GM19025 (cell line): ENCODE data around the gene CCDC7.
"Not testable (repeated sequence)": the region's sequence is repeated elsewhere in the genome, so short reads cannot be mapped to it uniquely, and the experiment has no call there.

ENCODE experiments used
- ATAC-seq: cut with Tn5 transposase; IDR thresholded peaks from one replicate; pipeline ENCODE4 v1.9.1; 2021; ENCODE audit warnings: mild to moderate bottlenecking, low read depth, moderate library complexity; ENCODE audit not compliant: unreplicated experiment

Gene CCDC7

DNA sequence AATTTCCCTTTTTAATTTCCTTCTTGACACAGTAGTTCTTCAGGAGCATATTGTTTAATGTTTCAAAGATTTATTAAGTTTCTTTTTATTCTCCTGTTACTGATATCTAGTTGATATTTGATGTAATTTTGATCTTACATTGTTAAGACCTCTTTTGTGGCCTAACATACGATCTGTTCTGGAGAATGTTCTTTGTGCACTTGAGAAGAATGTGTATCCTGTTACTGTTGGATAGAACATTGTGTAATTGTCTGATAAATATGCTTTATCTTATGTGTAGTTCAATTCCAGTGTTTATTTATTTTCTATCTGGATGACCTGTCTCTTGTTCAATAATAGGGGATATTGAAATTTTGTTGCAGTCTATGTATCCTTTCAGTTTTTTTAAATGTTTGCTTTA is 405.4 kb downstream of the CCDC7 start:
- no peak for ATAC-seq

- ATAC-seq: no peak
These were observed 408.5 kb downstream of the CCDC7 start for GRCh38 chr10:32854435-32854834.

DNA sequence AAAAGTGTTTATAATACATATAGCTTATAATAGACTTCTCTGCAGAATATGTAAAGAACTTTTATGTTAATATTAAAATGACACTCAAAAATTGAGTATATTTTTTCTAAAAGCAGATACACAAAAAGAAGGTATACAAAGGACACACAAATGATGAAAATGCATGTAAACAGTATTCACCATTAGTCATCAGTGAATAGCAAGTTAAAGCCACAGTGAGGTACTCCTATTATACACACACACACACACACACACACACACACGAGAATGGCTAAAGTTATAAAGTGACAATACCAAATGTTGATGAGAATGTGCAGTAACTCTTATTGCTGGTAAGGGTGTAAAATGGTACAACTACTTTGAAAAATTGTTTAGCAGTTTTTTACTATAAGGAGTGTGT is 419.2 kb downstream of the CCDC7 start:
- no peak for ATAC-seq

- ATAC-seq: no peak
These were observed 432.0 kb downstream of the CCDC7 start for GRCh38 chr10:32877915-32878314.

GRCh38 chr10:32878646-32879045 is 432.7 kb downstream of the CCDC7 start:
- ATAC-seq: no peak

GRCh38 chr10:32882076-32882475 is 436.1 kb downstream of the CCDC7 start:
- no peak for ATAC-seq

DNA sequence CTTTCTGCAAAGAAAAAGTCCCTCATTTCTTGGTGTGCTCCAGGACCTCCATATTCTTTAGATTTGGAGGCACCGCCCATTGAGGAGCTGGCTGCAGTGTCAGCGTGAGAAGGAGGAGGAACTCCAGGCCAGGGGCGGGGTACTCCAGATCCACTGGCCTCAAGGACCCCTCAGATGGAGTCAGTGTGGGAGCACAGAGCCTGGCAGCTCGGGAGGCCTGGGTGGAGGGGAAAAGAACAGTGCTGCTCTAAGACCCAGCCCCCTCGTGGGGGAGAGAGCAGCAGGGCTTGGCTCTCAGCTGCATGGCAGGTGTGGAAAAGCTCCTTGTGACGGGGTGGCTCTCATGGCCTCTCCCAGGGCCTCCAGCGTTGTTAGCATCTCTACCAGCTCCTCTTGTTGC is 441.5 kb downstream of the CCDC7 start:
- no peak for ATAC-seq

DNA sequence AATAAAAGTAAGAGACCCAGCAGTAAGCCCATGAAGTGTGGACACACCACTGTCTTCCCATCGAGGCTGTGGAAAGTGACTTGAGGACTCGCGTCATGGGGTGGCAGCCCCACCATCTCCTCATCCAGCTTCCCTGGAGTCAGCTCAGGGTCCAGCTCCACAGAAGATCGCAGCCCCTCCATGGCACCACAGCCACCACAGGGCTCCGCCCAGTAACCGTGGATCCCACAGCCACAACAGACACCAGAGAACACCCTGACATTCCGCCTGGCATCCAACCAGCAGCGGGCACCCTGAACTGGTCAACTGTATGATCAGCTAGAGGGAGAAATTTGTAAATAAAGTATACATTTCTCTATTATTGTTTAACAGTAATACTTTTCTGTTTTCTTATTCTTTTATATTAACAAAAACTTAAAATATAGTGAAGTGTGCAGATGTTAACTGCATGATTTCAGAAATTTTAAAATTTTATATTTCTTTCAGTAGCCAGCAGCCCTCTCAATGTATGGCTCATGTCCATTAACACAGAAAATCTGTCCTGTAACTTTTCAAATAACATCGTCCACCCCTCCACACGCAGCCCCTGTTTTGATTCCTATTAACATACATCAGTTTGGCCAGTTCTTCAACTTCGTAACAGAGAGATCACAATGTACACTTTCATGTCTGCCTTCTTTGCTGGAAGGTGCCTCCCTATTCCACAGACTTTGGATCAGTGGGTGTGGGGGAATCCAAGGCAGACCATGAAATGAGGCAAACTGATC is 442.4 kb downstream of the CCDC7 start:
- no peak for ATAC-seq

GRCh38 chr10:32889631-32890212 is 443.8 kb downstream of the CCDC7 start:
- no peak for ATAC-seq

DNA sequence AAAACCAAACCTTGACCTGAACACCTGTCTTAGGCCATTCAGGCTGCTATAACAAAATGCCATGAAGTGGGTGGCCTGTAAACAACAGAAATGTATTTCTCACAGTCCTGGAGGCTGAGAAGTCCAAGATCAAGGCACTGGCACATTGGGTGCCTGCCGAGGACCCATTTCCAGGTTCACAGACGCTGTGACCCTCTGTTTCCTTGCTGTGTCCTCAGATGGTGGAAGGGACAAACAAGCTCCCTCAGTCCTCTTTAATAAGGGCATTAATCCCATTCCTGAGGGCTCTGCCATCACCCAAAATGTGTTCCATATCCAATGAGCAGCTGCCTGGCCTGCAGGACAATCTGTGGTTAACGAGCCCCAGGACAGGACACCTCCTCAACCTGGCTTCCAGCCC is 444.5 kb downstream of the CCDC7 start:
- ATAC-seq: no peak

DNA sequence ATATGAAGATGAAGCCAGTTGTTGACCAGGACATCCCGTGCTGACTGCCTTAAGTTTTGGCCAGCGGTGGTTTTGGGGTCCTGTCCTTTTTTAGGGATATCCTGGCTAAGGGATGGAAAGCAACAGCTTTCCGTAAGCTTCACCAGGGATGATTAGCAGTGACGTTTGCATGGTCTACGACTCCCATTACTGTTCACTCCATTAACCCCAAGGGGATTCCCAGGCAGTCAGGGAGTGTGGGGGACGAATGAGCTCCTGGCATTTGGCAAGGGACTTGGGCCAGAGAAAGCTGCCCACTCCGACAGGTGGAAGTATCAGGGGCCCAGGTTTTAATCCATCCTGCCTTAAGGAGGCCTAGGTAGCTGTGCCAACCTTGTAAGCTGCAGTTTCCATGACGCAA is 445.3 kb downstream of the CCDC7 start:
- ATAC-seq: no peak

GRCh38 chr10:32893434-32893833 is 447.5 kb downstream of the CCDC7 start:
- ATAC-seq: no peak

GRCh38 chr10:32893916-32894664 is 448.1 kb downstream of the CCDC7 start:
- no peak for ATAC-seq

GRCh38 chr10:32895200-32895968 is 449.4 kb downstream of the CCDC7 start:
- ATAC-seq: not testable (repeated sequence)

DNA sequence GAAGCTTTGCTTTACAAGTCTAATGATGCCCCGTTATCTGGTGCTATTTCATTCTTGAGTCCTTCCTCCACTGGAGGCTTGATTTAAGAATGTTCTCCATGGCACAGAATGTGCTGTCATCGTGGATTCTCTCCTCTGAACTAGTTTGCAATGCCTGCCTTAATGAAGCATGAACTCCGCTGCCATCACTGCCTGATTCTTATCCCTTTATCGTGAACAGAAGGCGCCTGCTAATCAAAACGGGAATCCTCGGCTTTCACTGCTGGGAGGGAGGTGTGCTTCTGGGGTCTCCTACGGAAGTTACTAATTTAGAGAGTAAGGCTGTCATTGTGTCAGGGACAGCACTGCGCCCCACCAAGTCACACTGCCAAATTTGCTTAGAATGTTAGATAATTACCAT is 455.9 kb downstream of the CCDC7 start:
- no peak for ATAC-seq

- ATAC-seq: no peak
These were observed 459.5 kb downstream of the CCDC7 start for GRCh38 chr10:32905466-32905865.

GRCh38 chr10:32906595-32906994 is 460.7 kb downstream of the CCDC7 start:
- ATAC-seq: no peak

- ATAC-seq: no peak
These were observed 463.5 kb downstream of the CCDC7 start for GRCh38 chr10:32909456-32909855.

DNA sequence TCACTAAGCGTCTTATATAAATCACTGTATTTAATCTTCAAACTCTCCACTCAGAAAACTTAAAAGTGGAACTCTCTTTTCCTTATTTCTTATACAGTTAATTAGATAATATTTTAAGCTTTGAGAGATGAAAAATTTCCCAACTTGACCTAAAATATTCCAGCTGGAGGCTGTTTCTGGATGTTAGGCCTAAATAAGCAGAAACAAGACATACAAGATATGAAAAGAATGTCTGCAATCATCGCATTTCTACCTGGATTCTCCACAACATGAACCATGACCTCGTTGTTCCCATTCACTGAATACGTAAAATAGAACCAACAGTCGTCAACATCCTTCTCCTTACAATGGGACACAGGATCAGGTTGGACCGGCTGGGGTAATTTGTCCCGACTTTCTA is 464.0 kb downstream of the CCDC7 start:
- not testable (repeated sequence) for ATAC-seq

- no peak for ATAC-seq
These were observed 465.5 kb downstream of the CCDC7 start for GRCh38 chr10:32911285-32912016.
